Embryonic facial prominence (tissue), 1 donor: Measurements from ENCODE around the gene NDUFB5.
A peak's percentile ranks its signal among the peaks of the same experiment; 100 is the strongest.

Experiments used
- DNase-seq: peaks from one replicate; pipeline ENCODE4 v3.0.0-alpha.2; 2016; ENCODE audit errors: extremely low spot score

Gene NDUFB5

DNA sequence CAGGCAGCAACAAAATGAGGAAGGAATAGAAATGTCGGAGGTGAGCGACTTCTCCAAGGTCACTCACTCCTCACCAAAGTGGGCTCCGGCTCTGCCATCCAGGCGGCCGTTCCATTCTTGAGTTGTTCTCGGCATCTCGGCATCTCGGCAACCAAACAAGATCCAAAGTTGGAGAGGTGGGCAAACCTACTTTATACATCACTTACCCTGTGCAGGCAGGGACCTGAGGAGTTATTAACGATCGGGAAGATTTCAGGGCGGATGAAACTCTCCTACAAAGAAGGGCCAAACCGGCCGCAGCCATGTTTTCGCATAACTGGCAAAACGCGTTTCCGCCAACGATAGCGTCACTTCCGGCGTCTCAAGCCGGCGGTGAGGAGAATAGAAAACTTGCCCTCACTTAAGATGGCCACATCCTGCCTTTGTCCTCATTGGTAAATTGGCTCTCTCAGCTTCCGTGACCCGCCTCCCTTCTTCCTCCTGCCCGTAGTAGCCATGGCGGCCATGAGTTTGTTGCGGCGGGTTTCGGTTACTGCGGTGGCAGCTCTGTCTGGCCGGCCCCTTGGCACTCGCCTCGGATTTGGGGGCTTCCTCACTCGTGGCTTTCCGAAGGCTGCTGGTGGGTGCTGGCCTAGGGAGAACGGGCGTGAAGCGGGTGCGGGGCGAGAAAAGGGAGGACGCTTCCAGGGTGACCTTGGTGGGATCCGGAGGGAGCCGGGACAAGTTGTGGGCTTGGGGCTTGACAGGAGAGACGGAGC is at the start of gene NDUFB5, which contains the start of gene MRPL47:
Gene NDUFB5, plus strand, starts transcription at position 474 of the 758 bp plus-strand sequence. Its CDS starts 22 bp downstream, at position 496.
Gene MRPL47, minus strand, starts transcription at position 318 of the 758 bp plus-strand sequence. Its CDS starts 14 bp downstream, at position 304.
- peak; percentile 98 for DNase-seq

DNA sequence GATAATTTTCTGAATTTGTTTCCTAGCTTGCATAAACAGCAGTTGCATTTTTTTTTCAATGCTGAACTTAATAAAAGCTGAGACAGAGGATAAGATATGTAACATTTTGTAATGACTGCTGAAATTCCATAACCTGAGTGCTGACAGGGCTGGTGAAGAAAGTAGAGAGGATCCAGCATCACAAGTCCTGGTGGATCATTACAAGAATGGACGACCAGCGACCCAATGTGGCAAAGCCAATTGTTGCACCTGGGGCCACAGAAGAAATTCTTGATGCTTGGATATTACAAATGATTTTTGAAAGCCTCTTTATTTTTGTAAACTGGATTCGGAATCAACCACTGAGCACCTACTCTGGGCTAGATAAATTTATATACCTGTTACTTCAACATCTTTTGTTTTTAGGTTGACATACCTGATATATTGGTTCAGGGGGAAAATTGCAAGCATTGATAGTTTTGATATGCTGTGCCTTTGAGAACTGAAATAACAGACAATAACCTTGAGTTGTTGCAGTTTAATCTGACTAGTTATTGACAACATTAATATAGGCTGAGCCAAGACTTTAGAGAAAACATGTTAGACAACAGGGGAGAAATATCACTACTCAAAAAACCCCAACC is 45.7 kb upstream of the NDUFB5 start:
- peak; percentile 40 for DNase-seq

GRCh38 chr3:179560791-179561190 is 43.8 kb upstream of the NDUFB5 start:
- no peak for DNase-seq

DNA sequence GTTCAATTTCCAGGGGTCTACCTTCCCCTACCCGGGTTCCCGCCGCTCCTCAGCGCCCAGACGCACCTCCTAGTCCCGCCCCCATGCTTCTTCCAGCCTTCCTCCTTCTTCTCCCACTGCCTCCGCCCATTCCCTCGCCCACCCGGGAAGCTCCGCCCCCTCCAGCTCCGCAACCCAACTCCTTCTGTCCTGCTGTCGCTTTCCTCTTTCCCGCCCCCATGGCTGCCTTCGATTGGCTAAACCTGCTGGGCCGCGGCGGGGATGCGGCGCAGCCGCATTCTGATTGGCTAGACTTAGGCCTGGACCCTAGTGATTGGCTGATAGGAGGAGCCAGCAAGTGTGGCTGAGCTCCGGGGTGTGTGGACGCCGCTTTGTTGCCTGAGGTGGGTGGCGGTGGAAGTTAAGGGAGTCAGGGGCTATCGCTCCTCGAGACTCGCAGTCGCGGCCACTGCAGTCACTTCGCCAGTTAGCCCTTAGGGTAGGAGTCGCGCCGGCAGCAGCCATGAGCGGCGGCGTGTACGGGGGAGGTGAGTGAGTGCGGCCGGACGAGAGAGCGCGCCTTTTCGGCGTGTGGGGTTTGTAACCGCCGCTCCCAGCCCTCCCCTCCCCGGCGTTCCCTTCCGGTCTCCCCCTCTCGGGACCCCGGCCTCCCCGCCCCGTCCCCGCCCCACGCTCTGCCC is 41.9 kb upstream of the NDUFB5 start, which contains the start of gene ACTL6A:
Gene ACTL6A, plus strand, starts transcription at position 336 of the 680 bp plus-strand sequence. Its CDS starts 167 bp downstream, at position 503.
- DNase-seq, result peak; percentile 99

GRCh38 chr3:179563271-179563783 is 41.3 kb upstream of the NDUFB5 start:
- DNase-seq, result peak; percentile 13

- DNase-seq, result no peak
These were observed 39.1 kb upstream of the NDUFB5 start for GRCh38 chr3:179565496-179565895.

- no peak for DNase-seq
These were observed 23.6 kb upstream of the NDUFB5 start for GRCh38 chr3:179580992-179581391.

GRCh38 chr3:179589143-179589542 is 15.5 kb upstream of the NDUFB5 start:
- no peak for DNase-seq

- DNase-seq, result no peak
These were observed 13.9 kb upstream of the NDUFB5 start for GRCh38 chr3:179590669-179591068.

DNA sequence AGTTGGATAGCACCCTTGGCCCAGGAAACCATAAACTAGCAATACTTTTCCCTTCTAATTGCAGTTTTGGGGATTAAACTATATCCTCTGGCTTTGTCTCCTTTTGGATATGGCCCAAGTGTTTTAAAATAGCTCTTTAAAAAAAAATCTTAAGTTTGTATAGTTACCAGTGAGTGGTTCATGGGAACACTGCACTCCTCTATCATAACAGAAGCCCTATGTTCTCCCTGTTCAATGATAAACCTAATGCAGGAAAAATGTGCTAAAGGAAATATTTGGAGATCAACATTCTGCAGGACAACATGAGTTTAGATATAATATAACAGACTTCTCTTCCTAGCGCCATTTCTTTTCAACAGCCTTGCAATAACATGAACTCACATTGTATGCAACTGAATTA is 13.3 kb upstream of the NDUFB5 start:
- no peak for DNase-seq

- DNase-seq, result no peak
These were observed 5.1 kb upstream of the NDUFB5 start for GRCh38 chr3:179599531-179599930.

GRCh38 chr3:179603321-179603720 is 1.3 kb upstream of the NDUFB5 start:
- no peak for DNase-seq

- no peak for DNase-seq
These were observed 763 bp upstream of the NDUFB5 start for GRCh38 chr3:179603831-179604230.

DNA sequence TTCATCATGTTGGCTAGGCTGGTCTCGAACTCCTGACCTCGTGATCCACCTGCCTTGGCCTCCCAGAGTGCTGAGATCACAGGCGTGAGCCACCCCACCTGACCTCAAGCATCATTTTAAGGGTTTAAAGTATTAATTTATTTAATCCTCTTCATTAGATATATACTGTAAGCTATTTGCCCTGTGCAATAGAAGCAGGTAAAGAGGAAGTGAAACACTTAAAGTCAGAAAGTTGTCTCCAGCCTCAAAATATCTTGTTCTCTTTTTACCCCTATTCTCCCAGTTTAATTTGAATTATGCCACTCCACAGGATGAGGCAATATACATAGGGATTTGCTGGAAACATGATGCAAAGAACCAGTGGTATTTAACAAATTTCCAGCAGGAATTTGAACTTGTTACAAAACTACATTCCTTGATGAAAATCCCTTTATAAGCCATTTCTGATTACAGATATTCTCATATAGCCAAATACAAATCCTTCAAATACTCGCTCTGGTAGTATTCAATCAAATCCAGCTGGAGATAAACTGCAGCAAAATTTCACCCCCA is 2.0 kb downstream of the NDUFB5 start:
- no peak for DNase-seq

DNA sequence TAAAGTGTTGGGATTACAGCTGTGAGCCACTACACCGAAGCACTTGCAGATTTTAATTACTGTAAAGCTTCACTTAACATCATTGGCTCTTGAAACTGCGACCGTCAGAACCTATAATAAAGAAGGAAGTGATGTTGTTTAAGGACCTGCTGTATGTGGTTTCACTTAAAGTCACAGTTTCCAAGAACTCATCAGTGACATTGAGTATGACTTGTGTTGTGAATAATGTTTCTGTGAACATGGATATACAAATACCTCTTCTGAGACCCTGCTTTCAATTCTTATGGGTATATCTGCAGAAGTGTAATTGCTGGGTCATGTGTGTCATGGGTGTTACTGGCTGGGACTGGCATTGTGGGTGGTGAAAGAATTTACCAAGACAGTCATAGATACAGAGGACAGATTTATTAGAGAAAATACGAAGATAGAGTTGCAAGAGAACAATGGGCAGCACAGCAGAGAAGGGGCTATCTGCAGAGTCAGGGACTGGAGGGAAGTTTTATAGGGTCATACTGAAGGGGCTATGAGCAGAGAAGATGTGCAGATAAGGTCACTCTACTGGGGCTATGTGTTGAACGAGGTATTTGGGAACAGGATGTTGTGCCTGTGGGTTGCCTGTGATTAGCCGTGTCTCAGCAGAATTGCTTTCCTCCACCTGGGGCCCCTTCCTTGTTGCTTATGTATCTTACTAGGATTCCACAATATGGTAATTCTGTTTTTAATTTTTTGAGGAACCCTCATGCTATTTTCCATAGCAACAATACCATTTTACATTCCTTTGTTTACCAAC is 4.5 kb downstream of the NDUFB5 start:
- DNase-seq, result no peak

- DNase-seq, result no peak
These were observed 5.5 kb downstream of the NDUFB5 start for GRCh38 chr3:179610066-179610465.

- DNase-seq, result no peak
These were observed 9.2 kb downstream of the NDUFB5 start for GRCh38 chr3:179613807-179614206.

DNA sequence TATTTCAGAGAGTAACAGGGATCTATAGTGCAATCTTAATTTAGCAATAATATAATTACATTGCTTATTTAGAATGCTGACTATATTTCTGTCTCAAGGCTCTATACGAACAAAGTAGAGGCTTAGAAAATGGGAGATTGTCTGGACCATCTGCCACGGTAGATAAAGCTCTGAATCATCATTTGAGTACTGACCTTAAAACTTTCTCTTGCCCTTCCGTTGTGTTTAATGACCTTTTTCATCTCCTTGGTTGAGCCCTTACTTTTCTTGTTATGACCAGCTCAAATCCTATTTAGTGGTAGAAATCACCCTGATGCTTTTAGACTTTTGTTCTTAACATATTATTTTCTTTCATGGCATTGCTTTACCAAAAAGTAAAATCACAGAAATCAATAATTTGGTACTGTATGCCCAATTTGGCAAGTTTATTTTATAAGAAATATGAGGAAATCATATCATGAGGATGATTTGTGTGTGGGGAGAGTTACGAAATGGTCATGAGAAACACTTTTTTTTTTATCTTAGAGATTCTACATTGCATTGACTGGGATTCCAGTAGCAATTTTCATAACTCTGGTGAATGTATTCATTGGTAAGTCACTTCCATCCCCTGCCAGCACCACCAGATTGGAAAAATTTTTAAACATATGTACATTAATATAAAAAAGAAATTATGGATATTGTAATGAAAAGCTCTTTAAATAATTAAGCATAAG is 11.0 kb downstream of the NDUFB5 start:
- no peak for DNase-seq

DNA sequence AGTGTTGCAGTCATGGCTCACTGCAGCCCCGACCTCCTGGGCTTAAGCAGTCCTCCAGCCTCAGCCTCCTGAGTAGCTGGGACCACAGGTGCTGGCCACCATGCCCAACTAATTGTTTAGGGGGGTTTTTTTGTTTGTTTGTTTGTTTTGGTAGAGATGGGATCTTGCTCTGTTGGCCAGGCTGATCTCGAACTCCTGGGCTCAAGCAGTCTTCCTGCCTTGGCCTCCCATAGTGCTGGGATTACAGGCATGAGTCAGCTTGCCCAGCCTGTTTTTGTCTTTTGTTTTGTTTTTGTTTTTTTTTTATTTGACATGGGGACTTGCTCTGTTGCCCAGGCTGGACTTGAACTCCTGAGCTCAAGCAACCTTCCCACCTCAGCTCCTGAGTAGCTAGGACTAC is 17.4 kb downstream of the NDUFB5 start:
- no peak for DNase-seq

DNA sequence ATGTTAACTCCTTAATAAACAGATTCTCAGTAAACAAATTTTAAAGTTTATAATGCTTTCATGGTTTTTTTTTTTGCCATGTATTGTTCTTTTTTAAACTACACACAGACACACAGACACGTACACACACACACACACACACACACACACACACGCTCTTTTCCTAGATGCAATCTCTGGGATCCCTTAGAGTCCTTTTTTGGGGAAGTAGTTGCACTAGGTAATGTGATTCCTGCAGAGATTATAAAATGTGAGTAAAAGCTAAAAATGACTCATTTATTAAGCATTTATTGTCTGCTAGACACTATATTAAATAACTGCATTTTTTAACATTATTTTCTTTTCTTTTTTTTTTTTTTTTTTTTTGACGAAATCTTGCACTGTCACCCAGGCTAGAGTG is 19.9 kb downstream of the NDUFB5 start:
- DNase-seq, result no peak
